ENCODE measurements around the gene APOA4.

APOA4 gene

GRCh38 chr11:116828632-116829524 is 5.8 kb upstream of the APOA4 start:
- Histone ChIP-seq H4K20me1 (ENCODE audit: low read depth, low read length) (no peaks in the 10 kb centered on the region), H3K36me3 (ENCODE audit: low read length) (no peaks in the 10 kb centered on the region), H3K79me2 (ENCODE audit: insufficient read depth, low read length) (no peaks in the 10 kb centered on the region), H3F3A (ENCODE audit: insufficient read depth) (no peaks in the 10 kb centered on the region), H3K27ac (ENCODE audit: low read depth, low read length) (no peak overlapping the region), H3K9me3 (ENCODE audit: insufficient read depth, low read length) (no peaks in the 10 kb centered on the region), H3K4me2 (ENCODE audit: low read depth, low read length, poor library complexity, severe bottlenecking) (no peak overlapping the region), H2AFZ (ENCODE audit: low read depth, low read length, severe bottlenecking) (no peak overlapping the region), H3K27me3 (ENCODE audit: low read length) (no peaks in the 10 kb centered on the region), H3K9me2 (replicated peaks; ENCODE audit: insufficient read depth, low read length) (no peaks in the 10 kb centered on the region), H3K9ac (ENCODE audit: low read length) (no peak overlapping the region), H3K4me3 (ENCODE audit: insufficient read depth, low read length, poor library complexity, severe bottlenecking) (no peak overlapping the region)
- TF ChIP-seq EZH2phosphoT487 (conservative IDR thresholded peaks at IDR 0.05; ENCODE audit: low read length) (no peak), CTCF (IDR thresholded peaks at IDR 0.05; ENCODE audit: insufficient read depth, low read length, poor library complexity, severe bottlenecking) (no peak)

- Histone ChIP-seq H3K4me2 (ENCODE audit: low read depth, low read length, poor library complexity, severe bottlenecking) (no peak overlapping the region), H3K4me3 (ENCODE audit: insufficient read depth, low read length, poor library complexity, severe bottlenecking) (no peak overlapping the region)
Measured at GRCh38 chr11:116827461-116827860, 4.4 kb upstream of the APOA4 start.

GRCh38 chr11:116826751-116827431 is 3.8 kb upstream of the APOA4 start:
- H4K20me1 ChIP-seq (ENCODE audit: low read depth, low read length): no peaks in the 10 kb centered on the region
- no peaks in the 10 kb centered on the region for H3K9me3 ChIP-seq (ENCODE audit: insufficient read depth, low read length)
- H3K27me3 ChIP-seq (ENCODE audit: low read length): no peaks in the 10 kb centered on the region
- H3F3A ChIP-seq (ENCODE audit: insufficient read depth): no peaks in the 10 kb centered on the region
- no peaks in the 10 kb centered on the region for H3K9me2 ChIP-seq (replicated peaks; ENCODE audit: insufficient read depth, low read length)
- H3K9ac ChIP-seq (ENCODE audit: low read length): no peak overlapping the region
- H2AFZ ChIP-seq (ENCODE audit: low read depth, low read length, severe bottlenecking): no peak overlapping the region
- no peaks in the 10 kb centered on the region for H3K79me2 ChIP-seq (ENCODE audit: insufficient read depth, low read length)
- no peak overlapping the region for H3K4me2 ChIP-seq (ENCODE audit: low read depth, low read length, poor library complexity, severe bottlenecking)
- H3K36me3 ChIP-seq (ENCODE audit: low read length): no peaks in the 10 kb centered on the region
- TF ChIP-seq EZH2phosphoT487 (conservative IDR thresholded peaks at IDR 0.05; ENCODE audit: low read length) (no peak), CTCF (IDR thresholded peaks at IDR 0.05; ENCODE audit: insufficient read depth, low read length, poor library complexity, severe bottlenecking) (no peak)
- H3K4me3 ChIP-seq (ENCODE audit: insufficient read depth, low read length, poor library complexity, severe bottlenecking): no peak overlapping the region
- no peak overlapping the region for H3K27ac ChIP-seq (ENCODE audit: low read depth, low read length)

More at GRCh38 chr11:116827461-116827860, 4.4 kb upstream of the APOA4 start:
- no peak overlapping the region for H3K9ac ChIP-seq (ENCODE audit: low read length)
- no peaks in the 10 kb centered on the region for H3K79me2 ChIP-seq (ENCODE audit: insufficient read depth, low read length)
- H3K27me3 ChIP-seq (ENCODE audit: low read length): no peaks in the 10 kb centered on the region
- H3K9me2 ChIP-seq (replicated peaks; ENCODE audit: insufficient read depth, low read length): no peaks in the 10 kb centered on the region
- H3F3A ChIP-seq (ENCODE audit: insufficient read depth): no peaks in the 10 kb centered on the region
- H2AFZ ChIP-seq (ENCODE audit: low read depth, low read length, severe bottlenecking): no peak overlapping the region
- H3K9me3 ChIP-seq (ENCODE audit: insufficient read depth, low read length): no peaks in the 10 kb centered on the region
- no peak for TF ChIP-seq EZH2phosphoT487 (conservative IDR thresholded peaks at IDR 0.05; ENCODE audit: low read length)
- H3K27ac ChIP-seq (ENCODE audit: low read depth, low read length): no peak overlapping the region
- no peaks in the 10 kb centered on the region for H4K20me1 ChIP-seq (ENCODE audit: low read depth, low read length)
- H3K36me3 ChIP-seq (ENCODE audit: low read length): no peaks in the 10 kb centered on the region
